ENCODE measurements around the gene ARNT2. TPM values are rescaled to one million over a fixed set of nuclear protein-coding genes. Genes with fewer than 3 reads are reported as not detected.

Gene ARNT2
- total and polyA plus RNA-seq, 10 of the 15 experiments (the other 5 are each of a cell fraction or from before 2014, with no cell fraction given), result 0.07 to 0.49 (median 0.09) TPM; not detected in 6

DNA sequence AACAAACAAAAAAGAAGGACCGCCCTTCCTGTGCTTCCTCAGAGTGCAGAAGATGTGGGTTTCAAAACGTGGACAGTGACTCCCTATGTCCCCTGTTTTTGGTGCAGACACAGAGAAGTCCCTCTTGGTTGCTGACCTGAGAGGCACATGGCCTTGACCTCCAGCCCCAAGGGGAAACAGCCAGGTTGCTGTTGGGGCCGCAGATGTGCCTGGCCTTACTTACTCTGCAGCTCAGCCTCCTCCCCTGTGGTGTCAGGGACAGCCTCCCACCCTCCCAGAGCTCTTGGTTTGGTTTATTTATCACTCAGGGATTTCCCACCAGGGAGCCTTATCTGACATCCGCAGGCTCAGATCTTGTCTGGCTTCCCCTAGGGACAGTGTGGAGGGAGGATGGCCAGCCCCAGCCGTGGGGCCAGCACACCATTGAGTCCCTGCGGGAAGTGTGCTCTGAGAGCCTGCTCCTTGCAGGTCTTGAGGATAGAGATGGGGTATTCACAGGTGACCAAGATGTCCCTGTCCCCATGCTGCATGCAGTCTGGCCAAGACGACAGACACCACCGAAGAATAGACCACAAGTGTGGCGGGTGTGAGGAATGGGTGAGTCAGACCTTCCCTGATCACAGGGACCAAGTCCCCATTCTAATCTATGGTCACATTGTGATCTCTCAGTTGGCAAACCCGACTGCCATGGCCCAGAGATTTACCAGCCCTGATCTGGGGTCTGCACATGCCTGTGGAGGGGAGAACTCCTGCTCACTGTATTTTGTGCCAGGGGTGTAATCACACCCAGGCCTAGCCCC is 156.6 kb downstream of the ARNT2 start (continued):
- TF ChIP-seq, protein P1, sequence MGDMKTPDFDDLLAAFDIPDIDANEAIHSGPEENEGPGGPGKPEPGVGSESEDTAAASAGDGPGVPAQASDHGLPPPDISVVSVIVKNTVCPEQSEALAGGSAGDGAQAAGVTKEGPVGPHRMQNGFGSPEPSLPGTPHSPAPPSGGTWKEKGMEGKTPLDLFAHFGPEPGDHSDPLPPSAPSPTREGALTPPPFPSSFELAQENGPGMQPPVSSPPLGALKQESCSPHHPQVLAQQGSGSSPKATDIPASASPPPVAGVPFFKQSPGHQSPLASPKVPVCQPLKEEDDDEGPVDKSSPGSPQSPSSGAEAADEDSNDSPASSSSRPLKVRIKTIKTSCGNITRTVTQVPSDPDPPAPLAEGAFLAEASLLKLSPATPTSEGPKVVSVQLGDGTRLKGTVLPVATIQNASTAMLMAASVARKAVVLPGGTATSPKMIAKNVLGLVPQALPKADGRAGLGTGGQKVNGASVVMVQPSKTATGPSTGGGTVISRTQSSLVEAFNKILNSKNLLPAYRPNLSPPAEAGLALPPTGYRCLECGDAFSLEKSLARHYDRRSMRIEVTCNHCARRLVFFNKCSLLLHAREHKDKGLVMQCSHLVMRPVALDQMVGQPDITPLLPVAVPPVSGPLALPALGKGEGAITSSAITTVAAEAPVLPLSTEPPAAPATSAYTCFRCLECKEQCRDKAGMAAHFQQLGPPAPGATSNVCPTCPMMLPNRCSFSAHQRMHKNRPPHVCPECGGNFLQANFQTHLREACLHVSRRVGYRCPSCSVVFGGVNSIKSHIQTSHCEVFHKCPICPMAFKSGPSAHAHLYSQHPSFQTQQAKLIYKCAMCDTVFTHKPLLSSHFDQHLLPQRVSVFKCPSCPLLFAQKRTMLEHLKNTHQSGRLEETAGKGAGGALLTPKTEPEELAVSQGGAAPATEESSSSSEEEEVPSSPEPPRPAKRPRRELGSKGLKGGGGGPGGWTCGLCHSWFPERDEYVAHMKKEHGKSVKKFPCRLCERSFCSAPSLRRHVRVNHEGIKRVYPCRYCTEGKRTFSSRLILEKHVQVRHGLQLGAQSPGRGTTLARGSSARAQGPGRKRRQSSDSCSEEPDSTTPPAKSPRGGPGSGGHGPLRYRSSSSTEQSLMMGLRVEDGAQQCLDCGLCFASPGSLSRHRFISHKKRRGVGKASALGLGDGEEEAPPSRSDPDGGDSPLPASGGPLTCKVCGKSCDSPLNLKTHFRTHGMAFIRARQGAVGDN (IDR thresholded peaks at IDR 0.05), result no peak

- Histone ChIP-seq H3K27ac (ENCODE audit: control insufficient read depth, insufficient read depth) (no peak overlapping the region), H3K4me2 (ENCODE audit: control insufficient read depth, insufficient read depth) (no peak overlapping the region), H3K9me3 (replicated peaks; ENCODE audit: control insufficient read depth, insufficient read depth, low read length) (no peaks in the 10 kb centered on the region), H3K27me3 (replicated peaks in 1 of 2; ENCODE audit: control insufficient read depth in 2 of 2, insufficient read depth in 2 of 2, low read length in 1 of 2) (peaks cover 2% of the 10 kb centered on the region in 2 experiments; a peak in 3 of 4 replicates), H4K20me1 (ENCODE audit: control insufficient read depth, insufficient read depth) (no peaks in the 10 kb centered on the region), H3K4me3 (no peak overlapping the region), H3K79me2 (ENCODE audit: control insufficient read depth, insufficient read depth, low read length) (no peaks in the 10 kb centered on the region), H3K9ac (ENCODE audit: control insufficient read depth, insufficient read depth, low read length) (no peak overlapping the region), H3K4me1 (ENCODE audit: control insufficient read depth, insufficient read depth, low read length) (no peaks in the 10 kb centered on the region), H3K36me3 (ENCODE audit: control insufficient read depth in 2 of 2, insufficient read depth in 2 of 2, low read length in 1 of 2) (no peaks in the 10 kb centered on the region), H2AFZ (ENCODE audit: control insufficient read depth, low read depth, low read length) (no peak overlapping the region)
- SMC1A ChIA-PET (ENCODE audit: uncharacterized antibody, unreplicated experiment), result no interaction called here
- DNase-seq (ENCODE audit: low read depth, low spot score) (no peak), ATAC-seq (no peak), FAIRE-seq (no peak)
- intact Hi-C loops (cut with micrococcal nuclease; ENCODE audit: unreplicated experiment), result no loop called here
- RAD21 ChIA-PET (ENCODE audit: unreplicated experiment), result no interaction called here
- CTCF ChIA-PET, result no interaction called here
- 0% methylated on average over 1 of the region's 1 CpG for WGBS (ENCODE audit: insufficient coverage, insufficient replicate concordance, low lambda C conversion rate, missing lambda C conversion rate)
- in situ Hi-C loops (cut with MboI), result loop anchor here (10.0 kb wide), 1 partner anchor 213 kb away; the partner anchor contains the start of gene CEMIP
- no peak for TF ChIP-seq ZSCAN29 (IDR thresholded peaks at IDR 0.05)
- no peak for TF ChIP-seq ATF7 (IDR thresholded peaks at IDR 0.05; ENCODE audit: low read depth)
- TF ChIP-seq ESRRA (IDR thresholded peaks at IDR 0.05; ENCODE audit: low read length), result no peak
- TF ChIP-seq NFXL1 (IDR thresholded peaks at IDR 0.05; ENCODE audit: borderline replicate concordance), result no peak
- no peak for TF ChIP-seq GABPA (IDR thresholded peaks at IDR 0.05; ENCODE audit: low read depth)
- TF ChIP-seq, protein P2, sequence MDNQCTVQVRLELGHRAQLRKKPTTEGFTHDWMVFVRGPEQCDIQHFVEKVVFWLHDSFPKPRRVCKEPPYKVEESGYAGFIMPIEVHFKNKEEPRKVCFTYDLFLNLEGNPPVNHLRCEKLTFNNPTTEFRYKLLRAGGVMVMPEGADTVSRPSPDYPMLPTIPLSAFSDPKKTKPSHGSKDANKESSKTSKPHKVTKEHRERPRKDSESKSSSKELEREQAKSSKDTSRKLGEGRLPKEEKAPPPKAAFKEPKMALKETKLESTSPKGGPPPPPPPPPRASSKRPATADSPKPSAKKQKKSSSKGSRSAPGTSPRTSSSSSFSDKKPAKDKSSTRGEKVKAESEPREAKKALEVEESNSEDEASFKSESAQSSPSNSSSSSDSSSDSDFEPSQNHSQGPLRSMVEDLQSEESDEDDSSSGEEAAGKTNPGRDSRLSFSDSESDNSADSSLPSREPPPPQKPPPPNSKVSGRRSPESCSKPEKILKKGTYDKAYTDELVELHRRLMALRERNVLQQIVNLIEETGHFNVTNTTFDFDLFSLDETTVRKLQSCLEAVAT (IDR thresholded peaks at IDR 0.05), result no peak
- TF ChIP-seq, protein P3, sequence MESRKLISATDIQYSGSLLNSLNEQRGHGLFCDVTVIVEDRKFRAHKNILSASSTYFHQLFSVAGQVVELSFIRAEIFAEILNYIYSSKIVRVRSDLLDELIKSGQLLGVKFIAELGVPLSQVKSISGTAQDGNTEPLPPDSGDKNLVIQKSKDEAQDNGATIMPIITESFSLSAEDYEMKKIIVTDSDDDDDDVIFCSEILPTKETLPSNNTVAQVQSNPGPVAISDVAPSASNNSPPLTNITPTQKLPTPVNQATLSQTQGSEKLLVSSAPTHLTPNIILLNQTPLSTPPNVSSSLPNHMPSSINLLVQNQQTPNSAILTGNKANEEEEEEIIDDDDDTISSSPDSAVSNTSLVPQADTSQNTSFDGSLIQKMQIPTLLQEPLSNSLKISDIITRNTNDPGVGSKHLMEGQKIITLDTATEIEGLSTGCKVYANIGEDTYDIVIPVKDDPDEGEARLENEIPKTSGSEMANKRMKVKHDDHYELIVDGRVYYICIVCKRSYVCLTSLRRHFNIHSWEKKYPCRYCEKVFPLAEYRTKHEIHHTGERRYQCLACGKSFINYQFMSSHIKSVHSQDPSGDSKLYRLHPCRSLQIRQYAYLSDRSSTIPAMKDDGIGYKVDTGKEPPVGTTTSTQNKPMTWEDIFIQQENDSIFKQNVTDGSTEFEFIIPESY (IDR thresholded peaks at IDR 0.05), result no peak
- no TSS peak for BruUV-seq (replicated peaks)
- POLR2A ChIA-PET, result no interaction called here
Measured at GRCh38 chr15:80561500-80561899, 157.3 kb downstream of the ARNT2 start.

All from GM12878 (cell line).